Activated CD4-positive, alpha-beta T cell treated with anti-CD3 and anti-CD28 coated beads, Interleukin-2, Interleukin-6, amounts not matched to agents 100 ng/mL and 50 ng/mL, durations not matched to agents 16 hours and 8 hours (primary cell): ENCODE results near the gene TMEM167B.
"Not testable (repeated sequence)": the region's sequence is repeated elsewhere in the genome, so short reads cannot be mapped to it uniquely, and the experiment has no call there.

ENCODE experiments used
- DNase-seq: peaks from one replicate; pipeline ENCODE4 v3.0.0-alpha.2; 2020

Gene TMEM167B

DNA sequence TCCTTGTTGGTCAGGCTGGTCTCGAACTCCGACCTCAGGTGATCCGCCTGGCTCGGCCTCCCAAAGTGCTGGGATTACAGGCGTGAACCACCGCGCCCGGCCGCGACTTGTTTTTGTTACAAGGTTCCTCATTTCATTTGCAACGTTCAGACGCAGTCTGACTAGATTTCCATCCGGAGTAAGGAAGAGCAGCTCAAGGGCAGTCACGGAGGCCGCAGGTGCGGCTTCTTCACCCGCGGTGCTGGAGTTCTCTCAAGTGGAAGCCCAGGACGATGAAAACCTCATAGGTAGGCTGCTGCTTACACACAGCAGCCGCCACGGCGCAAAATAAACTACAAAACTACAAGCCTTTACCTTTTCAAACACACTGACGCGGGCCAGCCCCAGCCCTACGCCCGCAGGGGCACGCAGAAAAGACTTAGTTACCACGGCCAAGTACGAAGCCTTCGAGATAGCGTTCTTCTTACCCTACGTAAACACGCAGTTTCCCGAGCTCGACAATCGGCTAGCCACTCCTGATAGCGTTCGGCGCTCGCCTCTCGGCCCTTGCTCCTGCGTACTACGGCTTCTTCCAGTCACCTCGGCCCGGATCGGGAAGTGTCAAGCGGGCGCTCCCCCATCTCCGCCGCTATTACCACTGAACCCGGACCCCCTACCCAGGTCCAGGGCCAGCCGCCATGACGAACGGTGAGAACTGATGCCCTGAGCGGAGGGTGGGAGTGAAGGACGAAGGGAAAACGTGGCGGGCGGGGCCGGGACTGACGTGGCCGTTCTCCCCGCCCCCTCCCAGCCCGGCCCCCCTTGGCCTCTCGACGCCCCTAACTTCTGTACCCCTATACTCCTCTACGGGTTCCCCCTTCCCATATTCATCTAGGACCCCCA, at the start of gene TMEM167B:
TMEM167B (plus strand) TSS at position 569 of the 882 bp plus-strand sequence; CDS start at position 678, 109 bp downstream.
- DNase-seq: peak; percentile 93

DNA sequence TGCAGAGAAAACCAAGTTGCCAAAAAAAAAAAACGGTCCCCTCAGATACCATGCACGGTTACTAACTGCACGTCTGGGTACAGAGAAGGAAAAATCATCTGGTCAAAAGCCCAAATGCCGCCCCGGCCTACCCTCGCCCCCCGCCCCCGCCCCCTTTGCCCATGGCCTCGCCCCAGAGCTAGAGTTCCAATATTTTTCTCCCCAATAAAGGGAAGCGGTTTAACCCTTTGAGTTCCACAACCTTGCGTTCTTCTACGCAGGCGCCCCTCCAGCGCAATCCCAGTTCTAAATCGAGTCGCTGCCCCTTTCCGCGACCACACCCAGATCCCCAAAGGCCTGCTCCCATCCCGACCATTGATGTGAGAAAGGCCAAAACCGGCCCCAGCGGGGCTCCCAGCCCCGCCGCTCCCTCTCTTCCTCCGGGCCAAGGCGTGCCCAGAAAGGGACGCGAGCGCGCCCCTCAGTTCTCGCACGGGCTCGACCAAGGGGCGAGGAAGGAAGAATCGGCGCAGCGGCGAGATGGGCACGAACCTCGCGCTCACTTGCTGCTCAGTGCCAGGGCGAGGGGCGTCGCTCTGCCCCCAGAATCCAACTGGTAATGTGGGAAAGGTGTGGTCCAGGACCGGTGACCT, 49.5 kb upstream of the TMEM167B start:
- peak; percentile 45 for DNase-seq

DNA sequence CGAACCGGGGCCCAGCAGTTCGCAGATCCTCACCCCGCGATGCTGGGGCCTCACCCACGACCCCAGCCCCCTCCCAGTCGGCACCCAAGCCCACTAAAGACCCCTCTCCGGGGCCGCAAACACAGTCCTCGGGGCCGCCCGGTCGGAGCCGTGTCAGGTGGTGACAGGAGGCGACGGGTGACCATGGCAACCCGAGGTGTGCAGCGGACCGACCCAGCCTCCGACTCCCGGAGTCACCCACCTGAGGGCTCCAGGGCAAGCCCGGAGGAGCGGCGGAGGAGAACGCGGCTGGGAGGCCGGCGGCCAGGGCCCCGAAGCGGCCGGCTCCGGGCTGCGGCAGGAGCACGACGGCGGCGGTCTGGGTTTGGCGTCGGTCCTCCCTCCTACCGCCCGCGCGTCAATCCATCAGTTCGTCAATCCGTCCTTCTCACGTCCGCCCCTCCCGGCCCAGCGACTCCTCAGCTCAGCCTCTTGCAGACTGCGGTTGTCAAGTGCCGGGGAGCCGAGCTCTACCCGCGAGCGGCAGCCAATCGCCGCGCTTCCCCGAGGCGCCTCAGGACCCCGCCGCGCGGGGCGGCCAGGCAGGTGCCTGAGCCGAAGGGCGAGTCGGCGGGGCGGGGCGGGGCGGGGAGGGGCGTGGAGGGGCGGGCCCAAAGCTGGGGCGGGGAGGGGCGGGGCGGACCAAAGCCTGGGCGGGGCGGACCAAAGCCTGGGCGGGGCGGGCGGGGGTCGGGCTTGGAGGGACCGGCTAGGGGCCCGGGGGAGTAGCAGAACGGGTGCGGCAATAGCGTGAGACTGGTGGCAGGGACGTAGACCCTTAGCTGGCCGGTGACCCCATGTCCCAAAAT, 48.7 kb upstream of the TMEM167B start, which contains the start of gene WDR47:
WDR47 (minus strand) TSS at position 482 of the 848 bp plus-strand sequence. CDS start 18,590 bp downstream, outside the sequence.
- peak; percentile 97 for DNase-seq

DNA sequence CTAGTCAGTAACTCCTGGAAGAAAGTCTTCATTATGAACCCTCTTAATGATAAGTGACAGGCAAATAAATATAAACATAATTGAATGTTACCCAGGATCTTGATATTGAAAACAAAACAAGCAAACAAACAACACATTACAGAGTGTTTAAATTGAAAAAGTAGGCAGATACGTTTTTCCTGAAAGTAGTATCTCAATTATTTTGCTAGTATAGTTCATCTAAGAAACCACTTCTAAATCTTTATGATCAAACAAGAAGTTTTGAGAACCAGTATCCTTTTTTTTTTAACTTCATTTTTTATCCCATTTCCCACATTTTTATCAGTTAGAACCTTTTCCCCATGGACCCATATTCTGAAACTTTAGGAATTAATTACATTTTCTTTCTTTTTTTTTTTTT, 45.0 kb upstream of the TMEM167B start:
- DNase-seq: no peak

DNA sequence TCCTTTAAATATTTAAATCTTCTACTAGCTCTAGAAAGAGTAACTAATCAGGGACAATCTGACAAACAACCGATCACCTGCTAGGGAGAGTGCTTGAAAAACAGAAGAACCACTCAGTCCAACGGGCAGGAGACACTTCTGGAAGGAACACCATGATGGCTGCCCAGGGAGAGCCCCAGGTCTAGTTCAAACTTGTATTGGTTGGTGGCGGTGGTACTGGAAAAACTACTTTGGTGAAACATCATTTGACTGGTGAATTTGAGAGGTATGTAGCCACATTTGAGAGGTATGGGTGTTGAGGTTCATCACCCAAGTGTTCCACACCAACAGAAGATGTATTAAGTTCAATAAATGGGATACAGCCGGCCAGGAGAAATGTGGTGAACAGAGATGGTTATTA, 43.9 kb upstream of the TMEM167B start:
- DNase-seq: no peak

DNA sequence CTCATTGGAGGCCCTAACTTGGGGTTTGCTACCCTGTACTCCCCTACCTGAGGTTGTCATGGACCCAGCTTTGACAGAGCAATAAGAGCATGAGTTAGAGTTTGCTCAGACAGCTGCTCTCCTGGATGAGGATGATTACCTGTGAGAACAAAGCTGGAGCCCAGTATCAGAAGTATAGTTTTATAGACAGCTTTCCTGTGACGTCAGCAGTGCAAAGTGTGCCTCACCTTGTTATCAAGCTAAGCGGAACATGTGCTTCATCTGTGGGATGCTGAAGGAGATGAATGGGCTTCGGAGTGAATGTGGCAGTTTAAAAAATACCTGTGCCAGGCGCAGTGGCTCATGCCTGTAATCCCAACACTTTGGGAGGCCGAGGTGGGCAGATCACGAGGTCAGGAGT, 43.2 kb upstream of the TMEM167B start:
- no peak for DNase-seq

DNA sequence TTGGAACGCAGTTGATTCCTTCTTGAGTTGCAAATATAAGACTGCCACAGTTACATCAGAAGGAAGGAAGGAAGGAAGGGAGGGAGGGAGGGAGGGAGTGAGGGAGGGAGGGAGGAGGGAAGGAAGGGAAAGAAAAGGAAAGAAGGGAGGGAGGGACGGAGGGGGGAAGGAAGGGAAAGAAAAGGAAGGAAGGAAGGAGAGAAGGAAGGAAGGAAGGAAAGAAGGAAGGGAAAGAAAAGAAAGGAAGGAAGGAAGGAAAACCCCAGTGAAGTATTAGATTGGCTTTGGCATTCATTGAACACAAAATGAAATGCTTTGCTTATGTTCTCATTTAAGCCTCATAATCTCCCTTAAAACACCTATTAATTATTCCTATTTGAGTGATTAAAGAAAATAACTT, 42.2 kb upstream of the TMEM167B start:
- DNase-seq: no peak

DNA sequence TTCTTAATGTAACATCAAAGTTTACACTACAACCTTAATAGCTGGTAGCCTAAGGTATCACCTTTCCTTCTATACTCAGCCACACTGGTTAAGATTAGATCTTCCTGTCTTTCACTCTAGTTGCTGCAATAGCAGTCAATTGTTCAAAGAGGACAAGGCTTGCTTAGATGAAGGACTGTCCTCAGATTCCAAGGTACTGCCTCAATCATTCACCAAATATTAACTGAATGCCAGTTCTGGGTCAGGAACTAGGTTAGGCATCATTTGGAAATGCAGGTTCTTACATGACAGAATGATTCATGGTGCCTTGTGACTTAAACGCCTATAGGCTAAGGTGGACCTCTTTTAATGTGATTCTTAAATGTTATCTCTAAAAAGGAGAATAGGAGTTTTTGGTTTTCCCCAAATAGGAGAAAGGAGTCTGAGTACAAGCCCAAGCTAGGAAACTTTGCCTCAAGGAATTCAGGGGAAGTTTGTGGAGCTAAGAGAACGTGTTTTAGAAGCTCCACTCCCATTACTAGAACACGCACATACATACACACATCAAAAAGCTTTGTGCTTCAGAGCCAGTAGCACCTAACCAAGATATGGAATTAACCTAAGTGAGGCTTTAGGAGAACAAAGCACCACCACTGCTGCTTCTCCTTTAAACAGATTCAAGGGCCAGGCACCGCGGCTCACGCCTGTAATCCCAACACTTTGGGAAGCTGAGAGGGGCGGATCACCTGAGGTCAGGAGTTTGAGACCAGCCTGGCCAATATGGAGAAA, 40.2 kb upstream of the TMEM167B start:
- DNase-seq: no peak

DNA sequence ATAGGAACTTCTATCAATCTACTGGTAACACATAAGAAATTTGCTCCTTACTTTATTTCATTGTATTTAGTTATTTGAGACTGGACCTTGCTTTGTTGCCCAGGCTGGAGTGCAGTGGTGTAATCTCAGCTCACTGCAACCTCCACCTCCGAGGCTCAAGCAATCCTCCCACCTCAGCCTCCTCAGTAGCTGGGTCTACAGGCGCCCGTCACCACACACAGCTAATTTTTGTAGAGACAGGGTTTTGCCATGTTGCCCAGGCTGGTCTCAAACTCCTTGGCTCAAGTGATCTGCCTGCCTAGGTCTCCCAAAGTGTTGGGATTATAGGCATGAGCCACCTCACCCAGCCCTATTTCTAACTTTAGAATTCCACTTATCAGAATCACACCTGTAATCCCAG, 38.4 kb upstream of the TMEM167B start:
- DNase-seq: not testable (repeated sequence)

DNA sequence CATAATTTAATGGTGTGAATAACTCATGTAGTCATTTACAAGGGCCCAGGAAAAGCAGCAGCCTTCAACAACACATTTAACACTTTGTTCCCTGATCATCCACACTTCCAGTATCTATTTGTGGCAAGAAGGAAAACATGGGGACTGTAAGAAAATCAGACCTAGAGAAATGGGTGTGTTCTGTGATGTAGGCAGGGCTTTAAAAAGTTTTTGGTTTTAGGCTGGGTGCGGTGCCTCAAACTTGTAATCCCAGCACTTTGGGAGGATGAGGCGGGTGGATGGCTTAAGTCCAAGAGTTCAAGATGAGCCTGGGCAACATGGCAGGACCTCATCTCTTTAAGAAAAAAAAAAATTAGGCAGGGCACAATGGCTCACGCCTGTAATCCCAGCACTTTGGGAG, 34.5 kb upstream of the TMEM167B start:
- DNase-seq: no peak

DNA sequence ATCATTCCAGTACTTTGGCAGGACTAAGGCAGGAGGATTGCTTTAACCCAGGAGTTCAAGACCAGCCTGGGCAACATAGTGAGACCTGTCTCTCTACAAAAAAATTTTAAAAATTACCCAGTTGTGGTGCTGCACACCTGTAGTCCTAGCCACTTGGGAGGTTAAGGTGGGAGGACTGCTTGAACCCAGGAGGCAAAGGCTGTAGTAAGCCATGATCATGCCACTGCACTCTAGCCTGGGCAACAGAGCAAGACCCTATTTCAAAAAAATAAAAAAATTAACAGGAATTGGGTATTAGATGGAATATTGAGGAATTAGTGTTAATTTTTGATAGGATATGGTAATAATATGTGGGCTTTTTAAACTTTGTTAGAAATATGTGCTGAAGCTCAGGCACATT, 31.5 kb upstream of the TMEM167B start:
- no peak for DNase-seq

DNA sequence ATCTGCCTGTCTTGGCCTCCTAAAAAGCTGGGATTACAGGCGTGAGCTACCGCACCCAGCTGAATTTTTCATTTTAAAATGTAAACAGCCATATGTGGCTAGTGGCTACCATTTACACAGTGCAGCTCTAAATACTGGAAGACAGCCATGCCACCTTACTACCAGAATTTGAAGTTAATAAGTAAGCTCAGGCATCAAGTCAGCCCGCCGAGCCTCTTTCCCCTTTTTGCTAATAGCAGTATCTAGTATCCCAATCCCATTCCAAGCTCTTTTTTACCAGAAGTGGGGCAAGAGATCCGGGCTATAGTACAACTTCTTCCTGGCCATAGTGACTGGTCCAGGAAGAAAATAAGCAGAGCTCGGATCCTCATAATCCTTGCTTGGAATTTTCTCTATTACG, 29.9 kb upstream of the TMEM167B start:
- DNase-seq: no peak

DNA sequence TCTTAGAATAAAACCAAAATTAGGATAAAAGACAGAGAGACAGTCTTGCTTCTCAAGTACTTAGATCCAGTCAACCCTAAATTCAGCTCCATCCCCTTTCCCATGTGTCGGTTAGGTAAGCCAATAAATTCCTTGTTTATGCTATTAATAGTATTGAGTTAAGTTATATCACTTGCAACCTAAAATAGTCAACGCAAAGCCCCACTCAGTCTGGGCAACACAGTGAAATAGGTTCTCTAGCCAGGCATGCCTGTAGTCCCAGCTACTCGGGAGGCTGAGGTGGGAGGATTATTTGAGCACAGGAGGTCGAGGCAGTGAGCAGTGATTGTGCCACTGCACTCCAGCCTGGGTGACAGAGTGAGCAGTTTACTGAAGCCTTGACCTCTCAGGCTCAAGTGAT, 29.4 kb upstream of the TMEM167B start:
- no peak for DNase-seq

DNA sequence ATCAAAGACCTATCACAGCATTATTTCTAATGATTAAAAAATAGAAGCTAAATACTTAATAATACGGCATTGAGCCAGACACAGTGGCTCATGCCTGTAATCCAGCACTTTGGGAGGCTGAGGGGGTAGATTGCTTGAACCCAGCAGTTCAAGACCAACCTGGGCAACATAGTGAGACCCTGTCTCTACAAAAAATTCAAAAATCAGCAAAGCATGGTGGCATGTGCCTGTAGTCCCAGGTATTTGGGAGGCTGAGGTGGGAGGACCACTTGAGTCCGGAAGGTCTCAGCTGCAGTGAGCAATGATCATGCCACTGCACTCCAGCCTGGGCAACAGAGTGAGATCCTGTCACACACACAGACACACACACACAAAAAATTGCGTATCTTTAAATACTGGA, 25.4 kb upstream of the TMEM167B start:
- no peak for DNase-seq

DNA sequence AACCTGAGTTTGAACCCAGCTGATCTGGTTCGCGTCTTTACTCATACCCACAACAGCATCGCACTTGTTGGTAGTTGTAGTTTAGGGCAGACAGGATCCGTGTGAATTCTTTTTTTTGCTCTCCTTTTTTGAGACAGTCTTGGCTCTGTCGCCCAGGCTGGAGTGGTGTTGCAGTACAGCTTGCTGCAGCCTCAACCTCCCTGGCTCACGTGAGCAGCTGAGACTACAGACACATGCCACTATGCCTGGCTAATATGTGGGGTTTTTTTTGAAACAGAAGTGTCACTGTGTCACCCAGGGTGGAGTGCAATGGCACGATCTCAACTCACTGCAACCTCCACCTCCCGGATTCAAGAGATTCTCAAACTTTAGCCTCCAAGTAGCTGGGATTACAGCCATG, 22.7 kb upstream of the TMEM167B start:
- DNase-seq: no peak

DNA sequence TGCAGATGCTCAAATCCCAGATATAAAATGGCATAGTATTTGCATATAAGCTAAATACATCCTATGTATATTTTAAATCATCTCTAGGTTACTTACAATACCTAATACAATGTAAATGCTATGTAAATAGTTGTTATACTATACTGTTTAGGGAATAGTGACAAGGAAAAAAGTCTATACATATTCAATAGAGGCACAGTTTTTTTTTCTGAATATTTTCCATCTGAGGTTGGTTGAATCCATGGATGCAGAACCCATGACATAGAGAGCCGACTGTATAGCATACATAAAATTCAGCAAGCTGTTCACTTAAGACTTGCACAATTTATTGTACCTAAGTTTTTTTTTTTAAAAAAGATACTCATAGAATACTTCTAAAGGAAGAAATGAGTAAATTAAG, 21.3 kb upstream of the TMEM167B start:
- DNase-seq: no peak

DNA sequence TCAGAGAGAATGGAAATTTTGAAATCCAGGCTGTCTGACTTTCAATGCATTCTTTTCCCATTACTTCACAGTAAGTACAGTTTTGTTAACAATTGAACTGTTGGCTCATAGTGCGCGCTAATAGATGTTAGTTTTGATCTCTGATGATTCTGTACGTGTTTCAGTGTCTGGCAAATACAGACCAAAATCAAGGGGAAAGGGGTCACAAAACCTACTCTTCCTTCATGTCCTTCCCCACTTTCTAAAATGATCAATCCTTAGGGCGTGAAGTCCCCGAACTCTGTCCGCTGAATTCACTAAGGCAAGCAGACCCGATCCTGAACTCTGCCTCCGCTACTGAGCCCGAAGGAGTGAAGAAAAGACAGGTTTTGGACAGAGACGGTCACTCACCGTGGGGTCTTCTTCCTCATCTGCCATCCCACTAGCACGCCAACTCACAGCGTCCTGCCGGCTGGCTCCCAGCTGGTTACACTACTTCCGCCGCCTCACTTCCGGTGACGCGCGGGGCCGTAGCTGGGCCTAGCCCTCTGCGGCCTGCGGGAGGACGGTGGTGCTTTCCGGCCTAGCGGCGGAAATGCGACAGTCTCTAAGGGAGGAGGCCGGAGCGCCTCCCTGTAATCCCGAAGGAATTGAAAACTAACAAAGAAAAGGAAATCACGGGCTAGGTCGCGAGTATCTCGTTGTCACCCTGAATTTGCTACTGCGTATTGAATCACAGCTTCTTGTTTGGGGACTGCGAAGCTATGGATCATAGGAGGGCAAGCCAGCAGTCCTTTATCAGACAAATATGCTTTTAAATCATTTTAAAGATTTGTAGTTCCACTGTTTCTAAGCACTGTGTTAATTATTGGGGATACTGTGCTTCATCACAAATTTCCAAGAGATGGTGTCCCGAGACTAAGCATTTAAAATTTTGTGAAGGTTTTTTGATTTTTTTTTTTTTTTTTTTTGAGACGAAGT, 14.8 kb upstream of the TMEM167B start, which contains the start of gene TAF13:
TAF13 (minus strand) TSS at position 473 of the 960 bp plus-strand sequence; CDS start at position 417, 56 bp downstream.
- peak; percentile 94 for DNase-seq

DNA sequence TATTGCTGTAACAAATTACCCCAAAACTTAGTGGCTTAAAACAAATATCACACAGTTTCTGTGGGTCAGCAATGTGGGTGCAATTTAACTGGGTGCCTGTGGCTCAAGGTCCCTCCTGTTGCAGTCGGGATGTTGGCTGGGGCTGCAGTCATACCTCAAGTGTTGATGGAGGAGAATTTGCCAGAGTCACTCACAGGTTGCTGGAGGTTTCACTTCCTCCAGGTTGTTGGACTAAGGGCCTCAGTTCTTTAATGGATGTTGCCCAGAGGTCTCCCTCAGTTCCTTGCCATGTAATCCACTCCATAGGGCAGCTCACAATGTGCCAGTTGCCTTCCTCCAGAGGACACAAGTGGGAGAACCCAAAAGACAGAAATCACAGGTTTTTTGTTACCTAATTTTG, 12.2 kb upstream of the TMEM167B start:
- DNase-seq: no peak

DNA sequence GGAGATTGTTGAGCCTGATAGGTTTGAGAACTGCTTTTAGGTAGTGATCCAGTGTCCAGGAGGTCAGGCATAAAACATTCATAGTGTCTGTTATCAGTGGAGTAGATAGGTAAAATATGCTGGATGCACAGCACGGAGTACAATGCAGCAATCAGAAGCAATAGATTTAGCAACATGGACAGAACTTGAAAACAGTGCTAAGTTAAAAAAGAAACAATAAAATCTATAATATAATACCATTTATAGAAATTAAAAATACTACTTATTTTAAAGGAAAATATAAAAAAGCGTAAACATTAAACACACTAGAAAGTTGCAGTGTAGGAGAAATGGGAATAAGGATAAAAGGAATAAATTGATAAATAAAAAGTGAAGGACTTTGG, 11.3 kb upstream of the TMEM167B start:
- no peak for DNase-seq

DNA sequence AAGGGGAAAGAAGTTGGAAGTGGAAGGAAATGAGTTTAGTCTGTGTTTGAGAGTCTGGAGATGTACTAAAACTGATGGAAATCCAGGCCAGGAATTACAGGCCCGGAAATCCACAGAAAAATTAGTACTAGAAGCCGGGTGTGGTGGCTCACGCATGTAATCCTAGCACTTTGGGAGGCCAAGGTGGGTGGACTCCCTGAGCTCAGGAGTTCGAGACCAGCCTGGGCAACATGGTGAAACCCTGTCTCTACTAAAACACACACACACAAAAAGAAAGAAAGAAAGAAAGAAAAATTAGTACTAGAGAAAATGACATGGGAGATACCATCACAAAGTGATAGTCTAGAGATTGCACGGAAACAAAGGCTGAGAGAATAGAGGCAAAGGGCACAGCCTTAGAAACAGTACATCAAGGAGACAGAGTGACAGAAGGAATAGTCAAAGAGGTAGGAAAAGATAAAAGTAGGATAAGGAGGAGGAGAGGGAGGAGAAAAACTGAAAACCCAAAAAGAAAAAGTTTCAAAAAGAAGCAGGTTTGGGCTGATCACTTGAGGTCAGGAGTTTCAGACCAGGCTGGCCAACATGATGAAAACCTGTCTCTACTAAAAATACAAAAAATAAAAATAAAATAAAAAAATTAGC, 10.0 kb upstream of the TMEM167B start:
- DNase-seq: no peak

DNA sequence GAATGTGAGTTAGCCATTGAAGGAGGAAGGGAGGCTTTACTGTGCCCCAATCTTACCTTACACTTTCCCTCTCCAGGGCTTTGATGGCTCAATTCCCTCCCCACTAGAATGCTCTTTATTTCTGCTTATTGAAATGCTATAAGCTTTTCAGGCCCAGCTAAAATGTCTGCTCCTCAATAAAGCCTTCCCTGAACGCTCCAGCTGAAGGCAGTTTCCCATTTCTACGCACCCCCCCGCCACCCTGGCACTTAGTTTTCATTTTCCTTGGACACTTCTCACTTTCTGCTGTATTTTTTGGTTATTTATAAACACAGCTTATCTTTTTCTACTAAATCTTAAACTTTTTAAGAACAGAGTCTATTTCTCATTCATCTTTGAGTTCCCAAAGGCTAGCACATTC, 7.1 kb upstream of the TMEM167B start:
- DNase-seq: no peak
